K562 (cell line): Measurements from ENCODE around the gene RASGRP4. TPM values are rescaled to one million over a fixed set of nuclear protein-coding genes. Genes with fewer than 3 reads are reported as not detected.

Source experiments
- CUX1 ChIP-seq: fragments of 200-800 bp; sonication (Bioruptor generic); IDR thresholded peaks from 2 replicates; pipeline ENCODE4 v1.6.1; 2016; ENCODE audit warnings: missing genetic modification characterization, missing compliant biosample characterization
- FOXM1 ChIP-seq, 2 experiments: fragments of 450-650 bp in 1 of 2; sonication (generic) in 1 of 2; formaldehyde crosslinking in 1 of 2; IDR thresholded peaks; 2 replicates each; pipeline versions ENCODE4 v1.6.1 to v1.9.0; 2017 to 2022; ENCODE audit warnings: low read depth in 2 of 2, mild to moderate bottlenecking in 2 of 2, missing genetic modification reagents in 1 of 2, moderate library complexity in 1 of 2
- IRF9 ChIP-seq: fragments of 450-650 bp; IDR thresholded peaks from 2 replicates; pipeline ENCODE4 v1.6.1; 2016; ENCODE audit warnings: missing biosample characterization, missing genetic modification characterization
- LARP7 ChIP-seq: fragments of 450-650 bp; IDR thresholded peaks from 2 replicates; pipeline ENCODE4 v1.6.1; 2016
- MAFF ChIP-seq: IDR thresholded peaks from 2 replicates; pipeline ENCODE4 v1.6.1; 2012; ENCODE audit warnings: low read length, improper control_type of control experiment
- NFIC ChIP-seq: fragments of 450-650 bp; IDR thresholded peaks from 2 replicates; pipeline ENCODE4 v1.6.1; 2017; ENCODE audit warnings: mild to moderate bottlenecking, inconsistent platforms
- ZBTB43 ChIP-seq: sonication (generic); formaldehyde crosslinking; IDR thresholded peaks from 2 replicates; pipeline ENCODE4 v1.8.0; 2023; ENCODE audit warnings: mild to moderate bottlenecking, missing genetic modification reagents
- polyA plus RNA-seq, 8 experiments: library from polyadenylated mRNA; depleted of rRNA in 4 of 8; stranded (reverse) in 5 of 8; unstranded in 3 of 8; fragments of >200 nt; fragmentation: Nextera tagmentation in 2 of 8; fragmentation: Illumina TruSeq in 1 of 8; extraction: Ambion mirVana in 2 of 8; extraction: Trizol in 1 of 8; gene quantifications; 2 replicates each; pipeline versions ENCODE4 v1.2.1 to v1.2.3, GENCODE V29; 2011 to 2014; ENCODE audit warnings: inconsistent platforms in 1 of 8, missing spikeins in 1 of 8
- total RNA-seq, 7 experiments: library from RNA; depleted of rRNA in 6 of 7; stranded (reverse); fragments of >200 nt in 6 of 7; fragmentation: Illumina TruSeq in 2 of 7; extraction: Trizol in 2 of 7; gene quantifications; 2 replicates each; pipeline versions ENCODE4 v1.2.1 to v1.2.3, GENCODE V29; 2011 to 2021; ENCODE audit warnings: low replicate concordance in 1 of 7

RASGRP4 gene
- total and polyA plus RNA-seq, 9 of the 15 experiments (the other 6 are each of a cell fraction or from before 2014, with no cell fraction given) = 0.39 to 4.6 (median 3.8) TPM

- no peak for TF ChIP-seq CUX1 (CRISPR knock-in tag)
- no peak for TF ChIP-seq MAFF
- TF ChIP-seq IRF9 (tag) = 0 out of 2 replicates have a peak, but pooled peaks have one; percentile 34
- TF ChIP-seq FOXM1 (IDR thresholded peaks at IDR 0.05; ENCODE audit: low read depth) = no peak
- TF ChIP-seq FOXM1 (CRISPR knock-in tag; IDR thresholded peaks at IDR 0.05; ENCODE audit: low read depth) = no peak
- no peak for TF ChIP-seq ZBTB43 (CRISPR knock-in tag)
- TF ChIP-seq NFIC = peak; percentile 26; the same call in 1 of the 2 replicates
- no peak for TF ChIP-seq LARP7
Measured at GRCh38 chr19:38409631-38410133, 16.3 kb downstream of the RASGRP4 start (continued).
